GM12864 (cell line): Measurements from ENCODE around the gene LYRM4.

Source experiments
- DNase-seq: peaks from one replicate; pipeline ENCODE4 v3.0.0-alpha.2; 2011; ENCODE audit warnings: low read depth
- H3K4me3 ChIP-seq: 2 replicates; pipeline ENCODE4 v1.5.1; 2011; ENCODE audit warnings: mild to moderate bottlenecking, low read depth, low read length, control low read depth
- TF ChIP-seq, protein P1 (sequence below): IDR thresholded peaks from 2 replicates; pipeline ENCODE4 v1.5.1; 2011; ENCODE audit warnings: low read depth, mild to moderate bottlenecking, moderate library complexity, low read length, control low read depth, inconsistent platforms; ENCODE audit errors: missing control alignments

LYRM4 gene

DNA sequence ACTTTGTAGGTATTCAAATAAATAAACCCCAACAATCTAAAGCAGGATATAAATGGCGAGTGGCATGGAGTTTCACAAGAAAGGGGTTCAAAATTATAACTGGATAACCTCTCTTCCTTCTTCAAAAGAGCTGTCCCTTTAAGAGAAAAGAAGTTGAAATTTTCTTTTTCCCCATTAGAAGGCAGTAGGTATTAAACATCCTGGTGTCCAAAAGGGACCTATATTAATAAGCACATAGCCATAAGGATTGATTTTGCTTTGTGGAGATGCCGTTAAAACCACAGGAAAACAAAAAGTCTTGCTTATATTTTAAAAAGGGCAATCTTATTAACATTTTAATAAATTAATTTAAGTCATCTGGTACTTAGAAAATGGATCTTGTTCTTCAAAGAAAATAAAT, 76.5 kb downstream of the LYRM4 start:
- TF ChIP-seq, protein P1, sequence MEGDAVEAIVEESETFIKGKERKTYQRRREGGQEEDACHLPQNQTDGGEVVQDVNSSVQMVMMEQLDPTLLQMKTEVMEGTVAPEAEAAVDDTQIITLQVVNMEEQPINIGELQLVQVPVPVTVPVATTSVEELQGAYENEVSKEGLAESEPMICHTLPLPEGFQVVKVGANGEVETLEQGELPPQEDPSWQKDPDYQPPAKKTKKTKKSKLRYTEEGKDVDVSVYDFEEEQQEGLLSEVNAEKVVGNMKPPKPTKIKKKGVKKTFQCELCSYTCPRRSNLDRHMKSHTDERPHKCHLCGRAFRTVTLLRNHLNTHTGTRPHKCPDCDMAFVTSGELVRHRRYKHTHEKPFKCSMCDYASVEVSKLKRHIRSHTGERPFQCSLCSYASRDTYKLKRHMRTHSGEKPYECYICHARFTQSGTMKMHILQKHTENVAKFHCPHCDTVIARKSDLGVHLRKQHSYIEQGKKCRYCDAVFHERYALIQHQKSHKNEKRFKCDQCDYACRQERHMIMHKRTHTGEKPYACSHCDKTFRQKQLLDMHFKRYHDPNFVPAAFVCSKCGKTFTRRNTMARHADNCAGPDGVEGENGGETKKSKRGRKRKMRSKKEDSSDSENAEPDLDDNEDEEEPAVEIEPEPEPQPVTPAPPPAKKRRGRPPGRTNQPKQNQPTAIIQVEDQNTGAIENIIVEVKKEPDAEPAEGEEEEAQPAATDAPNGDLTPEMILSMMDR, result no peak
- H3K4me3 ChIP-seq, result no peak overlapping the region
- no peak for DNase-seq

DNA sequence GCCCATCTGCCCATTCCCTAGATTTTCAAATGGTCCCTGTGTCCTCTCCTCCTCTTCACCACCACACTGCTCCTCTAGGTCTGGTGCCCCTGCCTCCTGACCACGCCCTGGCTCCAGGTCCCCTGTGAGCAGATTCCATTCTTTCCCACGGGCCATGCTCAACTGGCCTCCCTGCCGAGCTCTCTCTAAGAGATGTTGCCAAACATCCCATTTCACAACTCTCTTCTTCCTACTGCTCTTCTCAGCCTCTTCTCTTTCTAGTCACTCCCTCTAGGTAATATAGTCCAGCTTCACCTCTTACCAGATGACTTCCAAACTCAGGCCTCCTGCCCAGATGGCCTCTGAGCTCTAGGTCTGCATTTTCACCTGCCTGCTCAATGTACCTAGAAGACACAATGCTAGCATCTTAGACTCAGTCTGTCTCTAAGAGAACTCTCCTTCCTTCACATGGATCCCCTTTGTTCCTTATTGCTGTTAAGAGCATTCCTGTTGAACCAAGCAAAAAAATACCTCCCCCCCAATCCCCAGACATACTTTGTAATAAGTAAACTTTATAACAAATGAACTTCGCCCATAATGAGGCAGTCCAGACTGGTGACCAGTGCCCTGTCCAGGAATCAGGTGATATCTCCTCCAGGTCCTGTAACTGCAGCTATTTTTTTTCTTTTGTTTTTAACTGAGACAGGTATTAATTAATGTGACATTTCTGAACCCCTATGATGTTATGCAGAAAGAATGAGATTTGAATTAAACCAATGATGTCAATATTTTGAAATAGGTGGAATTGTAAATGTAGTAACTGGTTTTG, 79.0 kb downstream of the LYRM4 start:
- TF ChIP-seq, protein P1, result no peak
- no peak overlapping the region for H3K4me3 ChIP-seq
- no peak for DNase-seq

DNA sequence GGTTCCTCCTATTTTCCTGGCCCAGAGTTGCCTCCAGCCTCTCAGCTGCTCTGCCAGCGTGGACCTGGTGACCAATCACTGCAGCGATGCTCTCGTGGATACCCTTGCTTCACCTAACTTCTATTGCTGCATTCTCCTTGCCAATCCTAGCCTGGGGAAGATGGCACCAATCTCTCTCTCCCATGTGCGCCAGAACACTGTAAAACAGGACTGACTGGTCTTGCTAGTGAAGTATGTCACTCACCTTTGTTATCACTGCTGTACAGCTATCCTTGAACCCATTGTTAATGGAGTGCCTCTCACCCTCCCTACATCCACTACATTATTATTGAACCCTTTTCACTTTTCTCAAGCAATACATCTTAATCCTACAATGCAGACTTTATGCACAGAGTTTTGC, 80.1 kb downstream of the LYRM4 start:
- no peak overlapping the region for H3K4me3 ChIP-seq
- DNase-seq, result no peak
- TF ChIP-seq, protein P1, result no peak

DNA sequence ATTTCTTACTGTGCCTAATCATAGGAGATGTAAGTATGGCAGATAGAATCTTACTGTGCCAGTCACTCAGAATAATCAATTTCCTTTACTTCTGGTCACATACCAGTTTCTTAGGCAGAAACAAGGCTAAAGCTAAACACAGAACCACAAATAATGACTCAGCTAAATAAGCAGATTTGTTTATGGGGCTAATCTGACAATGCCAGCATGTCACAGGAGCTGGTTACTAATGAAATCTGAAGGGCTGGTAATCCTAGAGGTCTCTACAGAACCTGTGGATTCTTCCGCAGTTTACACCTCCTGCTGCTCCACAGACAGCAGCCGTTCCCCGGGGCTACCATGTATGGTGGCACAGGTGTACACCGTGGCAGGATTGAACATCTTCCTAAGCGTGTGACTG, 80.8 kb downstream of the LYRM4 start:
- TF ChIP-seq, protein P1, result no peak
- DNase-seq, result no peak
- no peak overlapping the region for H3K4me3 ChIP-seq

DNA sequence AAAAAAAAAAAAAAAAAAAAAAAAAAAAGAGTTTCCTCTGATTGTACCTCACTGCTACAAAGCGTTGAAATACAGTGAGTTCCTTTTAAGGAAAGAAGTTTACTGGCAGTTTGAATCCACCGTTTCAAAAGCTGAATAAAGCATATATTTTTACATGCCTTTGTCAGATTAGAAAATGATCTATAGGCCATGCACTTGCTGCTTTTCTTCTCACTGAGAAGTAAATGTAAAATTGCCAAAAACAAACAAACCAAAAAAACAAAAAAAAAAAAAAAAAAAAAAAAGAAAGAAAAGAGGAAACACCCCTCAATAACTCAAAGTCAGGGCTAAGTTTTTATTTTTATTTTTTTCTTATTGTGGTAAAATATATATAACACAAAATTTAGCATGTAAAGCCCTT, 81.9 kb downstream of the LYRM4 start:
- no peak overlapping the region for H3K4me3 ChIP-seq
- no peak for DNase-seq
- TF ChIP-seq, protein P1, result no peak

DNA sequence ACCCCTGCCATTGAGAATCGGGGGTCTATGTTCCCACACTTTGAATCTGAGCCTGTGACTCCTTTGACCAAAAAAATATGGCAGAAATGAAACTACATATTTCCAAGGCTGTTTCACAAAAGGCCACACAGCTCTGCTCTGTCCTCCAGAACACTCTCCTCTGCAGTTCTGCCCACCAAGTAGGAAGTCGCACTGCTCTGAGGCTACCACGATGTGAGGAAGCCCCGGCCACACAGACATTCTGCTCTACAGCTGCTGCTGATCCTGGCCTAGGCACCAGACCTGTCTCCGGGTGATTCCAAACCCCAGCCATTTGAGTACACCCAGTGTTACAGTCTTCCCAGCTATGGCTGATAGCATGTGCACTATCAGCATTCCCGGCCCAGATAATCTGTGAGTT, 85.1 kb downstream of the LYRM4 start:
- no peak overlapping the region for H3K4me3 ChIP-seq
- TF ChIP-seq, protein P1, result no peak
- DNase-seq, result no peak
